Ovary (tissue), 9 donors: ENCODE measurements around the gene ZBTB2. TPM values are rescaled to one million over a fixed set of nuclear protein-coding genes. Genes with fewer than 3 reads are reported as not detected.

ENCODE experiments used
- DNase-seq, 5 donors: peaks; one replicate each; pipeline ENCODE4 v3.0.0-alpha.2; 2019 to 2020
- H3K27ac ChIP-seq, 2 donors: fragments of 200-600 bp; one replicate each; pipeline versions ENCODE4 v1.5.1 to v1.8.0; 2019 to 2022
- H3K27me3 ChIP-seq: fragments of 200-600 bp; one replicate; pipeline ENCODE4 v1.8.0; 2022
- H3K36me3 ChIP-seq: fragments of 200-600 bp; sonication (generic); one replicate; pipeline ENCODE4 v1.5.1; 2019
- H3K4me1 ChIP-seq: one replicate; pipeline ENCODE4 v1.8.1; 2013; ENCODE audit warnings: mild to moderate bottlenecking, moderate library complexity; ENCODE audit not compliant: insufficient read depth
- H3K4me3 ChIP-seq: fragments of 200-600 bp; sonication (generic); one replicate; pipeline ENCODE4 v1.5.1; 2017
- H3K9me3 ChIP-seq, 2 donors: fragments of 200-600 bp in 1 of 2; sonication (generic) in 1 of 2; one replicate each; pipeline versions ENCODE4 v1.5.1 to v1.8.1; 2013 to 2019; ENCODE audit warnings: mild to moderate bottlenecking in 1 of 2, moderate library complexity in 1 of 2
- CTCF ChIP-seq, 3 donors: fragments of 450-650 bp in 2 of 3; fragments of 200-600 bp in 1 of 3; IDR thresholded peaks; one replicate each; pipeline versions ENCODE4 v1.5.1 to v1.8.0; 2016 to 2022; ENCODE audit warnings: antibody characterized with exemption in 3 of 3, mild to moderate bottlenecking in 1 of 3
- EP300 ChIP-seq: sonication (generic); formaldehyde crosslinking; IDR thresholded peaks from one replicate; pipeline ENCODE4 v1.6.1; 2017; ENCODE audit warnings: antibody characterized with exemption
- POLR2A ChIP-seq: fragments of 450-650 bp; IDR thresholded peaks from one replicate; pipeline ENCODE4 v1.6.1; 2017; ENCODE audit warnings: antibody characterized with exemption, mild to moderate bottlenecking, moderate library complexity
- WGBS, 3 donors: extraction: QIAGEN DNeasy Blood & Tissue Kit in 1 of 3; methylation state at CpG; one replicate each; pipeline versions ENCODE4 v1.1.5 to v1.1.7; 2013 to 2017; 5-methylcytosine and 5-hydroxymethylcytosine counted together
- intact Hi-C, 4 donors: fragments of 100-400 bp; cut with DNase I; formaldehyde crosslinking; loops; one replicate each; pipeline versions ENCODE4 v1.11.0 to v1.15.1; 2022 to 2023
- polyA plus RNA-seq, 2 donors: library from polyadenylated mRNA; stranded (reverse); fragments of 200-250 nt in 1 of 2; fragments of 350-450 nt in 1 of 2; fragmentation: Illumina TruSeq in 1 of 2; extraction: RNeasy Lipid Tissue Mini Kit (QIAGEN cat#74804) in 1 of 2; gene quantifications; one replicate each; pipeline ENCODE4 v1.2.3, GENCODE V29; 2013 to 2014
- total RNA-seq, 7 donors: library from RNA; depleted of rRNA in 2 of 7; stranded (reverse); fragments of >200 nt in 2 of 7; fragmentation: NEBNext Ultra II Directional in 3 of 7; extraction: Animal tissue kit (Norgen Biotek cat#: 25700) in 3 of 7; gene quantifications; one replicate each; pipeline versions ENCODE4 v1.1.0 to v1.2.4, GENCODE V29; 2016 to 2023
- donor health status: DM: no; HTN: no; CAD: no; lungs with moderate emphysema.
- donor health status: DM: no; HTN: no; CAD: no.
- donor health status: Bipolar disorder and iron deficiency.
- donor health status: DM: yes; HTN: yes; CAD: no.
- donor health status: DM: no; HTN: no; CAD: no.
- donor health status: DM: yes; HTN: yes; CAD: no.

Gene ZBTB2
- total and polyA plus RNA-seq, 9 donors: 8.8 to 31.2 (median 18.3) TPM

DNA sequence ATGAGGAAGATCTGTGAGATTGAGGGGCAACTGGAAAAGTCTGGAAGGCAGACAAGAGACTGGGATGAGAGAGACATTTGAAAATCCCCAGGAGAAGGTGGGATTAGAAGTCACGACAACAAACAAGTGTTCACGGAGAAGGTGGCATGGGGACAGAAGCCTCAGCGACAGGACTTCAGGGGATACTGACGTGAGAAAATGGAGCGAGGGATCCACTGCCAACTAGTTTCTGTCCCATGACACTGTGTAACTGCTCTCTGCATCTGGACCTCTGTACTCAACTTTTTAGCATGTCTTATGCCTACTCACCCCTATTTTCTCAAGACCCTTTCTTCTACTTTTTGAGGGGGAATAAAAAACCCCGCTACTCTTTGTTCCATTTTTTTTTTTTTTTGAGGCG, 18.3 kb upstream of the ZBTB2 start:
- H3K27ac ChIP-seq: no peak overlapping the region
- WGBS, 3 donors: 93 to 97% (median 96%) methylated on average over 7 of the region's 7 CpGs
- no peaks in the 10 kb centered on the region for H3K36me3 ChIP-seq
- no peaks in the 10 kb centered on the region for H3K27me3 ChIP-seq
- H3K4me3 ChIP-seq: no peak overlapping the region
- peaks cover 2% of the 10 kb centered on the region for H3K4me1 ChIP-seq
- no peak for DNase-seq
- intact Hi-C loops: no loop called here
- no peak for TF ChIP-seq POLR2A
- TF ChIP-seq EP300: no peak
- TF ChIP-seq CTCF (IDR thresholded peaks at IDR 0.05): no peak
- H3K9me3 ChIP-seq: no peaks in the 10 kb centered on the region

DNA sequence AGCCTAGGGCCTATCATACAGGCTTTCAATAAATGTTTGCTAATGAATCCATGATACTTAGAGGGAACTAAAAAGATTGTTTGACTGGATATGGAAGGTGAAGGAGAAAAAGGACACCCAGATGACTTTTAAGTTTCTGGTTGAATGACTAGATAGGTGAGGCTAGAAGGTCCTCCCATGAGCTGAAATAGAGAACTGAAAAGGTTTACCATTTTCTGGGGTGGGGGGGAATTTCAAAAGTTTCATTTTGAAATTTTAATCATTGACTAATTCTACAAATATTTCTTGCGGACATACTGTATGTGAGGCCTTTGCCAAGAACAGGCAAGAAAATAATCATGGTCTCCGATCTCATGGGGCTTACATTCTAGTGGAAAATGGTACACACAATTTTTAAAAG, 17.9 kb upstream of the ZBTB2 start:
- Histone ChIP-seq H3K27me3 (no peaks in the 10 kb centered on the region), H3K36me3 (no peaks in the 10 kb centered on the region), H3K4me3 (no peak overlapping the region), H3K9me3 (no peaks in the 10 kb centered on the region), H3K4me1 (peaks cover 2% of the 10 kb centered on the region), H3K27ac (no peak overlapping the region)
- TF ChIP-seq EP300 (no peak), POLR2A (no peak), CTCF (IDR thresholded peaks at IDR 0.05) (no peak)
- no peak for DNase-seq
- 88 to 95% (median 93%) methylated on average over 2 of the region's 2 CpGs for WGBS, 3 donors
- intact Hi-C loops: no loop called here

GRCh38 chr6:151408858-151409257, 17.5 kb upstream of the ZBTB2 start:
- H3K27me3 ChIP-seq: no peaks in the 10 kb centered on the region
- DNase-seq: no peak
- 92 to 96% (median 94%) methylated on average over 2 of the region's 2 CpGs for WGBS, 3 donors
- no peaks in the 10 kb centered on the region for H3K36me3 ChIP-seq
- H3K27ac ChIP-seq: no peak overlapping the region
- no peaks in the 10 kb centered on the region for H3K9me3 ChIP-seq
- no peak overlapping the region for H3K4me3 ChIP-seq
- no peak for TF ChIP-seq POLR2A
- no peak for TF ChIP-seq CTCF (IDR thresholded peaks at IDR 0.05)
- TF ChIP-seq EP300: no peak
- intact Hi-C loops: no loop called here
- H3K4me1 ChIP-seq: peaks cover 2% of the 10 kb centered on the region

DNA sequence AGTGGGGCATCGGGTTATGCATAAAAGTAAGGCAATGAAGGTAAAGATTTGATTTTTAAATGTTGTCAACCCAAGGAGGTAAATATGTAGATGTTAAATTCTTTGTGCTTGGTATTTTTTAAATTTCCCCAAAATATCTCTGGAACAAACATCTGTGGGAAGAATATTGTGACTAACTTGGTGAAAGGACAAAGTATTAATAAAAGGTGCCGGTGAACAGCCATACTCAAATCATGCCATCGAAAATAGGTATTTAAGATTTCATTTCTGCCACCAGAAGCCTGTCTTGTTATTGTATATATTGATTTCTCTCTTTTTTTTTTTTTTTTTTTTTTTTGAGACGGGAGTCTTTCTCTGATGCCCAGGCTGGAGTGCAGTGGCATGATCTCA, 12.6 kb upstream of the ZBTB2 start:
- TF ChIP-seq EP300 (no peak), POLR2A (no peak), CTCF (IDR thresholded peaks at IDR 0.05) (no peak)
- H3K9me3 ChIP-seq: no peaks in the 10 kb centered on the region
- intact Hi-C loops: no loop called here
- peaks cover 5% of the 10 kb centered on the region for H3K4me1 ChIP-seq
- no peak overlapping the region for H3K27ac ChIP-seq
- H3K36me3 ChIP-seq: no peaks in the 10 kb centered on the region
- no peaks in the 10 kb centered on the region for H3K27me3 ChIP-seq
- WGBS, 3 donors: 78 to 85% (median 80%) methylated on average over 4 of the region's 4 CpGs
- DNase-seq: no peak
- no peak overlapping the region for H3K4me3 ChIP-seq

GRCh38 chr6:151402228-151402627, 10.9 kb upstream of the ZBTB2 start:
- no peak for TF ChIP-seq CTCF (IDR thresholded peaks at IDR 0.05)
- TF ChIP-seq POLR2A: no peak
- TF ChIP-seq EP300: no peak
- intact Hi-C loops: no loop called here
- Histone ChIP-seq H3K27ac (no peak overlapping the region), H3K4me1 (peaks cover 8% of the 10 kb centered on the region), H3K36me3 (no peaks in the 10 kb centered on the region), H3K27me3 (no peaks in the 10 kb centered on the region), H3K9me3 (no peaks in the 10 kb centered on the region), H3K4me3 (no peak overlapping the region)
- 95 to 96% (median 95%) methylated on average over 1 of the region's 1 CpG for whole genome bisulfite sequencing, 3 donors
- no peak for DNase-seq
